Lower leg skin (tissue), 3 donors: ENCODE results near the gene RBM6.

Experiments used
- POLR2A ChIP-seq, 2 donors: fragments of 450-650 bp; IDR thresholded peaks; one replicate each; pipeline ENCODE4 v1.6.1; 2016 to 2017; ENCODE audit warnings: antibody characterized with exemption in 2 of 2, mild to moderate bottlenecking in 1 of 2, moderate library complexity in 1 of 2
- TF ChIP-seq, protein P1 (sequence below), 3 donors: fragments of 450-650 bp; IDR thresholded peaks; one replicate each; pipeline ENCODE4 v1.5.1; 2016; ENCODE audit warnings: antibody characterized with exemption in 3 of 3, mild to moderate bottlenecking in 3 of 3, moderate library complexity in 2 of 3

DNA sequence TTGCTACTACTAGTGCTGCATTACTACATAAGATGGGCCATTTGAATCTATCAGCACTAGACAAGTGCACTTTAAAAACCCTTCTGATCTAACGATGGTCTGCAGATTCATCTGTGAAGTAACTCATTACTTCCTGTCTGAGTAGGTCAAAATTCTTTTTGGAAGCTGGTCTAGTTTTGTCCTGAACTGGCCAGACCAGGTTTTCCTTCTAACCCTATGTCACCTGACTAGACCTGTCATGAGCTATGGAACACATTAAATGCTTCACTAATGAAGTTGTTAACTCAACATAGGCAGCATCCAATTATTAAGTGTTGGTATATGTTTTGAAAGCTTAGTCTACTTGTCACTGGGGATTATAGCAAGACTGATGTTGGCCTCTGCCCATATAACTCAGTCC, 138.7 kb downstream of the RBM6 start:
- TF ChIP-seq, protein P1, sequence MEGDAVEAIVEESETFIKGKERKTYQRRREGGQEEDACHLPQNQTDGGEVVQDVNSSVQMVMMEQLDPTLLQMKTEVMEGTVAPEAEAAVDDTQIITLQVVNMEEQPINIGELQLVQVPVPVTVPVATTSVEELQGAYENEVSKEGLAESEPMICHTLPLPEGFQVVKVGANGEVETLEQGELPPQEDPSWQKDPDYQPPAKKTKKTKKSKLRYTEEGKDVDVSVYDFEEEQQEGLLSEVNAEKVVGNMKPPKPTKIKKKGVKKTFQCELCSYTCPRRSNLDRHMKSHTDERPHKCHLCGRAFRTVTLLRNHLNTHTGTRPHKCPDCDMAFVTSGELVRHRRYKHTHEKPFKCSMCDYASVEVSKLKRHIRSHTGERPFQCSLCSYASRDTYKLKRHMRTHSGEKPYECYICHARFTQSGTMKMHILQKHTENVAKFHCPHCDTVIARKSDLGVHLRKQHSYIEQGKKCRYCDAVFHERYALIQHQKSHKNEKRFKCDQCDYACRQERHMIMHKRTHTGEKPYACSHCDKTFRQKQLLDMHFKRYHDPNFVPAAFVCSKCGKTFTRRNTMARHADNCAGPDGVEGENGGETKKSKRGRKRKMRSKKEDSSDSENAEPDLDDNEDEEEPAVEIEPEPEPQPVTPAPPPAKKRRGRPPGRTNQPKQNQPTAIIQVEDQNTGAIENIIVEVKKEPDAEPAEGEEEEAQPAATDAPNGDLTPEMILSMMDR (IDR thresholded peaks at IDR 0.05): no peak
- TF ChIP-seq POLR2A (IDR thresholded peaks at IDR 0.05): no peak
